ENCODE data around the gene STXBP5.

STXBP5 gene

GRCh38 chr6:147389463-147389862 lies 185.2 kb downstream of the STXBP5 start:
- no peak for DNase-seq

- no peak for DNase-seq
Measured at GRCh38 chr6:147390909-147391536, 186.8 kb downstream of the STXBP5 start.

- no peak for DNase-seq
Measured at GRCh38 chr6:147392917-147393625, 188.9 kb downstream of the STXBP5 start.

GRCh38 chr6:147395158-147395557 lies 190.9 kb downstream of the STXBP5 start:
- no peak for DNase-seq

GRCh38 chr6:147397306-147397705 lies 193.1 kb downstream of the STXBP5 start:
- no peak for DNase-seq

GRCh38 chr6:147400968-147401367 lies 196.8 kb downstream of the STXBP5 start:
- no peak for DNase-seq

GRCh38 chr6:147401779-147402178 lies 197.6 kb downstream of the STXBP5 start:
- no peak for DNase-seq

GRCh38 chr6:147406783-147407182 lies 202.6 kb downstream of the STXBP5 start:
- DNase-seq = no peak

- no peak for DNase-seq
Measured at GRCh38 chr6:147407571-147407970, 203.4 kb downstream of the STXBP5 start.

GRCh38 chr6:147416622-147417021 lies 212.4 kb downstream of the STXBP5 start:
- no peak for DNase-seq

GRCh38 chr6:147417954-147418353 lies 213.7 kb downstream of the STXBP5 start:
- no peak for DNase-seq

GRCh38 chr6:147418523-147418922 lies 214.3 kb downstream of the STXBP5 start:
- no peak for DNase-seq

- no peak for DNase-seq
Measured at GRCh38 chr6:147421903-147422302, 217.7 kb downstream of the STXBP5 start.

- DNase-seq = no peak
Measured at GRCh38 chr6:147423111-147423510, 218.9 kb downstream of the STXBP5 start.

- DNase-seq = no peak
Measured at GRCh38 chr6:147429794-147430193, 225.6 kb downstream of the STXBP5 start.

- no peak for DNase-seq
Measured at GRCh38 chr6:147430811-147431210, 226.6 kb downstream of the STXBP5 start.

GRCh38 chr6:147434076-147434475 lies 229.9 kb downstream of the STXBP5 start:
- no peak for DNase-seq

GRCh38 chr6:147434516-147434915 lies 230.3 kb downstream of the STXBP5 start:
- no peak for DNase-seq

- DNase-seq = no peak
Measured at GRCh38 chr6:147437615-147438014, 233.4 kb downstream of the STXBP5 start.

GRCh38 chr6:147438758-147439528 lies 234.7 kb downstream of the STXBP5 start:
- DNase-seq = no peak
